Neural cell (in vitro differentiated cells): ENCODE data around the gene TGFA.

Experiments used
- EP300 ChIP-seq: fragments of 450-650 bp; conservative IDR thresholded peaks from 2 replicates; pipeline ENCODE4 v1.6.1; 2014; ENCODE audit warnings: antibody characterized with exemption, mild to moderate bottlenecking, moderate library complexity; ENCODE audit not compliant: poor library complexity, severe bottlenecking
- POLR2AphosphoS5 ChIP-seq: IDR thresholded peaks from 2 replicates; pipeline ENCODE4 v1.6.1; 2012
- TAF1 ChIP-seq: IDR thresholded peaks from 2 replicates; pipeline ENCODE4 v1.6.1; 2012; ENCODE audit warnings: low read depth

DNA sequence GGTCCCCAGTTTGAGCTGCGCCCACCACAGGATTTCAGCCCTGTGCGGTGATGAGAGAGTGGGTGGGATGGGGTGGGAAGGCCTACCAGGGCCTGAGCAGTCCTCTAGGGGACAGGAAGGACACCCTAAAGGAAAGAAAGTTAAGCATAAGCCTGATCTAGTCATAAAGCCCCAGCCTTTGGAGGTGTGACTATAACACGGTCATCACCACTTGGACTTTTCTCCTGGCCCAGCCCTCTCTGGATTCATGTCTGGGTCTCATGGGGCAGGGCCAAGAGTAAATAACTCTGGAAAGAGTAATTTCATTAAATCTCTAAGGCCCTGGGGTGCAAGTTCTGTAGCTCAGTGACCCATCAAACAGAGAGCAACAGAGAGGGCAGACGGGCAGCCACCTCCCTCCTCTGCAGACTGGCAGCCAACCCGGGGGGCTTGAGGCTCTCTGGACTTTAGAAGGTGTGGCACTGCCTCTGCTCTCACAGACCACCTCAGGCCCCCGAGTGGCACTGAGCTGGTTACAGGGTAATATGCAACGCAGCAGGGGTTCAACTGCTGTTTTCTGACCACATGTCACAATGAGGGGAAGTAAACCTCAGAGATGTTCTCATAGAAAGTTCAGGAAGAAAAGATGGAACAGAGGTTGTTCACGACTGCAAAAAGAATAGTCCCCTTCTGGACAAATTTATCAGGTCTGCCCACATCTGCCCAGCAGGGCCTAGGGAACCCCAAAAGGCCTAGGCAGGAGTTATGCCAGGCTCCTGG lies 41.5 kb downstream of the TGFA start:
- TF ChIP-seq EP300 (no peak), POLR2AphosphoS5 (no peak), TAF1 (no peak)
